Brain pericyte (primary cell): ENCODE measurements around the gene SNX25.

Experiments
- DNase-seq: peaks from one replicate; pipeline ENCODE4 v3.0.0-alpha.2; 2012; ENCODE audit warnings: low read depth, low spot score

SNX25 gene

DNA sequence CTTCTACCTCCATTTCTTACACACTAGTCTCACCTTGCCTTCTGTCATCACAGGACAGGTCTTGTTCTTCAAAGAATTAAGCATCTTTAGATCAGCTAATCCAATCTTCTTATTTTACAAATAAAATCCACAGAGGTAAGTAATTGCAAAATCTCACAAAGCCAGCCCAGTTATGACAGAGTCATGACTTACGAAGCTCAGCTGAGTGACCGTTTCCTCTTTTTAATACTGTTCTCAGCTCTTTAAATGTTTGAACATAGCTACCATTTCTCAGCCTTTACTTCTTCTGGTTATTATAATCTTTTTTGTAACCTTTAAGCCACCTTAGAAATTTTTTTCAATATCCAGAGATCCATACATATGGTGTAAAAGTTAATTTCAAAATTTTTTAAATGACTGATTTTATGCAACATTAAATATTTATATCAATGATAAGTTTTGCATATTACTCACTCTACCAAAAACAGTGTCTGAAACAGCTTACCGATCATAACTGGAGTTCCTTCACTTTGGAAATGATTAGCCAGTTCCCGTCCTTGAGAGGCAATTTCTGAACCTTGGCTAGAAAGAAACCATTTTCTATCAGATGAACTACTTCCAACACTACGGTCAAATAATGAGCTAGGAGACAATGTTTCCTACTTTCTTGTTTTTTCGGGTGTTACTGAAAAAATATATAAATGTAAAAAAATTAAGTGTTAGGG lies 196.1 kb downstream of the SNX25 start:
- no peak for DNase-seq

DNA sequence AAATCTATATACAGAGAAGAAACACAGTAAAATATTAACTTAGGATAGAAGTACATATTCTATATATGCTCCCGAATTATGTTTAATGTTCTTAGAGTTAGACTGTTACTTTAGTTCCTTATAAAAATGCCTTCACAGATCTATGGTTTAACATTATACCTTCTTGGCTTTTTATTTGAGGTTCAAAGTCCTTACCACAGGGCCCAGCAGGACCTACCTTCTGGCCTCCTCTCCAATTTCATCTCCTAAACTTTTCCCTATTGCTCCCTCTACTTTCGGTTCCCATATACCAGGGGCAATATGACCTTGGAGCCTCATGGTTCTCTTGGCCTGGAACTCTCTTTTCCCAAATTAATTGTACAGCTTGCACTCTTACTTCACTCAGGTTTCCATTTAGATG lies 199.0 kb downstream of the SNX25 start:
- no peak for DNase-seq

DNA sequence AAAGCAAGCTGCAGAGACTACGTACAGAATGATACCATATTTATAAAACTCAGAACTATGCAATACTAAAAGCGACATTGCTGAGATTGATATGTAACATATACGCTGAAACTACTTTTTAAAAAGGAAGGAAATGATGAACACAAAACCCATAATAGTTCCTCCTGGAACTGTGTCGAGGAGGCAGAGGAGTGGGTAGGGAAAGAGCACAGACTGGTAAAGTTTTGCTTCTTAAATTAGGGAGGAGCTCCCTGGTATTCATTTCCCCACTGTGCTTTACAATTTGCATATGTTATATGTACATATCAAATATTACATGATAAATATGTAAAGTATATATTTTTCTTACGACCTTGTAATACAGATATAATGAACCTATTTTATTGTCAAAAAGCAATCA lies 202.5 kb downstream of the SNX25 start:
- DNase-seq: no peak

DNA sequence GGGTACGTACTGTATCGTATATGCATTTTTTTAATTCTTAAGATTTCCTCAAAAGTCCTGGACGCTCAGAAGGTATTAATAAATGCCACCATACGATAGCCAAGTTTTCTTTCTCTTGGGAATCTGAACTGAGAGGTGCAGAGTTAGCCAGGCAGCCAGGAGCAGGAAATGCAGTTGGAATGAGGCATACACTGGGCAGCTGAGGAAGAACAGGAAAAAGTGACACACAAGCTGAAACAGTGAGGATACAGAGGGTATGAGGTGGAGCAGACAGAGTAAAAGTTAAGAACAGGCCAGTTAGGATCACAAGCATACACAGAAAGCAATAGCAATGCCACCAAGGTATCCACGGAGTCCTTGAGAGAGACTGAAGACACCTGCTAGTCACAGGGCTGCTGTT lies 203.0 kb downstream of the SNX25 start:
- no peak for DNase-seq
